Measurements from ENCODE around the gene VGLL2.
"Not testable (repeated sequence)": the region's sequence is repeated elsewhere in the genome, so short reads cannot be mapped to it uniquely, and the experiment has no call there.

VGLL2 gene

GRCh38 chr6:117265410-117266256, at the start of gene VGLL2:
Gene VGLL2, plus strand, starts transcription at chr6:117265558. Its CDS starts 206 bp downstream, at chr6:117265764.
- DNase-seq: no peak

- no peak for DNase-seq
Observed at GRCh38 chr6:117222861-117223260, 42.5 kb upstream of the VGLL2 start.

- no peak for DNase-seq
Observed at GRCh38 chr6:117226778-117227177, 38.6 kb upstream of the VGLL2 start.

- no peak for DNase-seq
Observed at GRCh38 chr6:117227245-117227962, 38.0 kb upstream of the VGLL2 start.

GRCh38 chr6:117228202-117228601, 37.2 kb upstream of the VGLL2 start:
- no peak for DNase-seq

GRCh38 chr6:117229870-117230269, 35.5 kb upstream of the VGLL2 start:
- DNase-seq: no peak

GRCh38 chr6:117231466-117231865, 33.9 kb upstream of the VGLL2 start:
- DNase-seq: no peak

- no peak for DNase-seq
Observed at GRCh38 chr6:117232196-117232595, 33.2 kb upstream of the VGLL2 start.

- DNase-seq: no peak
Observed at GRCh38 chr6:117233145-117233544, 32.2 kb upstream of the VGLL2 start.

- DNase-seq: no peak
Observed at GRCh38 chr6:117237561-117237960, 27.8 kb upstream of the VGLL2 start.

- DNase-seq: not testable (repeated sequence)
Observed at GRCh38 chr6:117244571-117244970, 20.8 kb upstream of the VGLL2 start.

GRCh38 chr6:117244979-117245378, 20.4 kb upstream of the VGLL2 start:
- not testable (repeated sequence) for DNase-seq

GRCh38 chr6:117253785-117254184, 11.6 kb upstream of the VGLL2 start:
- DNase-seq: no peak

- no peak for DNase-seq
Observed at GRCh38 chr6:117262799-117263198, 2.6 kb upstream of the VGLL2 start.

GRCh38 chr6:117263353-117263927, 1.9 kb upstream of the VGLL2 start:
- no peak for DNase-seq

- no peak for DNase-seq
Observed at GRCh38 chr6:117264369-117264691, 1.0 kb upstream of the VGLL2 start.

- no peak for DNase-seq
Observed at GRCh38 chr6:117264692-117265409, 507 bp upstream of the VGLL2 start.

- no peak for DNase-seq
Observed at GRCh38 chr6:117266257-117267053, 1.1 kb downstream of the VGLL2 start.

GRCh38 chr6:117267054-117267347, 1.6 kb downstream of the VGLL2 start:
- no peak for DNase-seq

- no peak for DNase-seq
Observed at GRCh38 chr6:117267766-117268534, 2.6 kb downstream of the VGLL2 start.

- DNase-seq: no peak
Observed at GRCh38 chr6:117268924-117269323, 3.6 kb downstream of the VGLL2 start.

- no peak for DNase-seq
Observed at GRCh38 chr6:117269638-117270054, 4.3 kb downstream of the VGLL2 start.

All from activated naive CD4-positive, alpha-beta T cell (primary cell).